Left renal pelvis (tissue), 4 donors: Measurements from ENCODE around the gene ZNF653. TPM values are rescaled to one million over a fixed set of nuclear protein-coding genes. Genes with fewer than 3 reads are reported as not detected.
"Not testable (repeated sequence)": the region's sequence is repeated elsewhere in the genome, so short reads cannot be mapped to it uniquely, and the experiment has no call there.

Source experiments
- DNase-seq, 4 donors: peaks; one replicate each; pipeline ENCODE4 v3.0.0-alpha.2; 2013; ENCODE audit warnings: low read depth in 4 of 4, low spot score in 3 of 4
- polyA plus RNA-seq, 4 donors: library from polyadenylated mRNA; unstranded; fragments of 120-200 nt; gene quantifications; one replicate each; pipeline ENCODE4 v1.2.1, GENCODE V29; 2013; ENCODE audit not compliant: insufficient read length in 4 of 4

The ZNF653 gene
- polyA plus RNA-seq, 4 donors: 6.9 to 12.5 (median 8.3) TPM

DNA sequence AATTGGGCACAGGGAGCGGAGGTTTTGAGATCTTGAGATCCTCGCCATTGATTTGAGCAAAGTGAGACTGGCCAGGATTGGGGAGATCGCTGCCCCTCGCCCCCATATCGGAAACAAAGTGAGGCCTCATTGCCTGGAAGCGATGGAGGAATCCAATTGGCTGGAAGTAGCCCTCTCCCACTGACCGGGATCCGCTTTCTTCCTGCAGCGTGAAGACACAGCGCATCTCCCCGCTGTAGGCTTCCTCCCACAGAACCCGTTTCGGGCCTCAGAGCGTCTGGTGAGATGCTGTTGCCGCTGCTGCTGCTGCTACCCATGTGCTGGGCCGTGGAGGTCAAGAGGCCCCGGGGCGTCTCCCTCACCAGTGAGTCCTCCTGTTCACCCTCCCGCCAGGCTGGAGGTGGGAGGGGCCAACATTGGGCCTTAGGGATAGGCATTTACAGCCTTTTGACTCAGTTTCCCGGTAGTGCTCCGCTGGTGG, 69.8 kb downstream of the ZNF653 start:
- no peak for DNase-seq

DNA sequence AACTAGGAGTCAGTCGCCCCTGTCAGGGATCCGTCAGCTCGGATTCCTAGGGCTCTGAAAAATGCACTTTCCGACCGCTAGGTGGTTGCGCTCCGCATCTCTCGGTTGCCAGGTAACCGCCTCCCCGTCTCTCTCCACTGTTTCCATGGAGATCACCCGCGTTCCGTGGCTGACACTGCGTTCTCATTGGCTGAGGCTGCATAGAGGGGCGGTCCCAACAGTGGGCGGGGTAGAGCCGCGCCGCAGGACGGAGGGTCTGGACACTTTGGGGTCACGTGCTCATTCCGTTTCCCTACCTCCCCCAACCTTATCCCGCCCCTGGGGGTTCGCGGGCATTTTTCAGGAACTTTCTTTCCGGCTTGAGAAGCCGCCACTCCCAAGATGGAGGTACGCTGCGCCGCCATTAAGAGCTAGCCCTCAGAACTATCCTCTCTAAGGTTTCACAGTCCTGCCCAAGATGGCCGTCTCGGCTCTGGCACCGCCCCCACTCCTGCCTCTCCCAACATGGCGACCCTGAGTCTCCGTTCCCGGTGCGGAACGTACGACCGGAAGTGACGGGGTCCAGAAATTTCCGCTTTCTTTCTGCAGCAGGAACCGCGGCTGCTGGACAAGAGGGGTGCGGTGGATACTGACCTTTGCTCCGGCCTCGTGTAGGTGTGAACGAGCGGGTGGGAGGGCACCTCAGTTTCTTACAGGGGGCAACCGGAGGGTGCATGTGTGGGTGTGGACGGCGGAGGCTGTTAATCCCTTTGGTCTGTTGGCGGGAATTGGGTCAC, 70.4 kb downstream of the ZNF653 start, which contains the start of the genes ODAD3 and PRKCSH:
TSS of gene ODAD3 (minus strand) at position 65 of the 776 bp plus-strand sequence. CDS start 105 bp downstream, outside the sequence.
TSS of gene PRKCSH (plus strand) at position 579 of the 776 bp plus-strand sequence. CDS start 483 bp downstream, outside the sequence.
- peak; percentile 99 to 100 (median 100) for DNase-seq

DNA sequence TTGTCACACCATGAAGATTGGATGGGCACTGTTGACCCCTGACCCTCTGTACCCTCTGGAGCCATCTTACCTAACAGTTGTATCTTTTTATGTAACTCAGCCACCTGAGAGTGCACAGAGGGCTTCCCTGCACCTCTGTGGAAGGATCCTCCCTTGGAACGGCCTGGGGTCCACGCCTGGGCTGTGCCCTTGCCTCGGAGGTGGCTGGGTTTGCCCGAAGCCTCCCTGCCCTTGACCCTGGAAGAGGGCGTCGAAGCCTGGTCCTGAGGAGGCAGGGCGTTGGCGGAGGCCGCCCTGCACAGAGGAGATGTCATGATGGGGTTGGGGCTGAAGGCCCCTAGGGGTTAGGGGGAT, 71.0 kb downstream of the ZNF653 start:
- no peak for DNase-seq

DNA sequence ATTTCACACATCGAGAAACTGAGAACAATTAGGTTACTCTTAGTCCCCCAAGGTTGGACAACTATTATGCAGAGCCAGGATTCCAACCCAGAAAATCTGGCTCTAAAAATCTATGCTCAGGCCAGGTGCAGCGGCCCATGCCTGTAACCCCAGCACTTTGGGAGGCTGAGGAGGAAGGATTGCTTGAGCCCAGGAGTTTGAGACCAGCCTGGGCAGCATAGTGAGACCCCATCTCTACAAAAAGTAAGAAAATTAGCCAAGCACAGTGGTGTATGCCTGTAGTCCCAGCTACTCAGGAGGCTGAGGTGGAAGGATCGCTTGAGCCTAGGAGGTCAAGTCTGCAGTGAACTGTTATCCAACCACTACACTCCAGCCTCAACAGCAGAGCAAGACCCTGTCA, 72.1 kb downstream of the ZNF653 start:
- not testable (repeated sequence) for DNase-seq

Other genes with a start within 250 kb of the ZNF653 start
- 10 to 100 TPM; 29.6 to 56.0 (median 40.2) TPM for gene DOCK6, start 243.3 kb downstream of the ZNF653 start, polyA plus RNA-seq
- gene TSPAN16, start 209.7 kb downstream of the ZNF653 start, polyA plus RNA-seq: not detected
- 10 to 100 TPM in 3 of 4 donors, 1 to 10 TPM in 1; 8.6 to 18.4 (median 17.0) TPM for gene RAB3D, start 166.2 kb downstream of the ZNF653 start, polyA plus RNA-seq
- 100 to 1,000 TPM in 3 of 4 donors, 10 to 100 TPM in 1; 64.3 to 142 (median 122) TPM for gene TMEM205, start 159.6 kb downstream of the ZNF653 start, polyA plus RNA-seq
- 10 to 100 TPM; 19.0 to 43.4 (median 23.4) TPM for gene CCDC159, start 159.3 kb downstream of the ZNF653 start, polyA plus RNA-seq
- gene PLPPR2, start 150.4 kb downstream of the ZNF653 start, polyA plus RNA-seq: 10 to 100 TPM; 10.5 to 30.4 (median 17.1) TPM
- 1 to 10 TPM; 2.5 to 3.7 (median 3.0) TPM for gene SWSAP1, start 131.2 kb downstream of the ZNF653 start, polyA plus RNA-seq
- 10 to 100 TPM in 3 of 4 donors, 1 to 10 TPM in 1; 6.3 to 41.9 (median 20.9) TPM for gene EPOR, start 121.5 kb downstream of the ZNF653 start, polyA plus RNA-seq
- 100 to 1,000 TPM in 1 of 4 donors, 10 to 100 TPM in 2, 1 to 10 TPM in 1; 1.7 to 148 (median 71.4) TPM for gene RGL3, start 86.5 kb downstream of the ZNF653 start, polyA plus RNA-seq
- 1 to 10 TPM in 3 of 4 donors, under 1 TPM in 1; 0.56 to 2.6 (median 1.5) TPM for gene ODAD3, start 70.7 kb downstream of the ZNF653 start, polyA plus RNA-seq
- gene PRKCSH, start 70.2 kb downstream of the ZNF653 start, polyA plus RNA-seq: 100 to 1,000 TPM; 306 to 374 (median 342) TPM
- under 1 TPM; 0.13 to 0.53 (median 0.22) TPM for gene ELAVL3, start 24.8 kb downstream of the ZNF653 start, polyA plus RNA-seq
- 10 to 100 TPM; 33.6 to 42.2 (median 37.8) TPM for gene ECSIT, start 23.3 kb upstream of the ZNF653 start, polyA plus RNA-seq
- 10 to 100 TPM in 1 of 4 donors, 1 to 10 TPM in 3; 2.6 to 10.6 (median 4.0) TPM for gene CNN1, start 33.0 kb upstream of the ZNF653 start, polyA plus RNA-seq
- gene ELOF1, start 53.4 kb upstream of the ZNF653 start, polyA plus RNA-seq: 10 to 100 TPM; 42.2 to 59.9 (median 49.7) TPM
- 10 to 100 TPM in 1 of 4 donors, 1 to 10 TPM in 3; 3.9 to 16.0 (median 9.1) TPM for gene ACP5, start 71.8 kb upstream of the ZNF653 start, polyA plus RNA-seq
- gene ZNF627, start 91.6 kb upstream of the ZNF653 start, polyA plus RNA-seq: 10 to 100 TPM; 33.0 to 50.7 (median 42.9) TPM
- 10 to 100 TPM in 2 of 4 donors, 1 to 10 TPM in 2; 6.4 to 13.5 (median 10.3) TPM for gene ZNF823, start 233.1 kb upstream of the ZNF653 start, polyA plus RNA-seq